Colonic mucosa (tissue), 4 donors: ENCODE data around the gene MCTP1. TPM values are rescaled to one million over a fixed set of nuclear protein-coding genes. Genes with fewer than 3 reads are reported as not detected.
"Not testable (repeated sequence)": the region's sequence is repeated elsewhere in the genome, so short reads cannot be mapped to it uniquely, and the experiment has no call there.

Source experiments
- DNase-seq: peaks from one replicate; pipeline ENCODE4 v3.0.0-alpha.2; 2020
- H3K27ac ChIP-seq: fragments of 200-600 bp; one replicate; pipeline ENCODE4 v1.8.0; 2021
- H3K27me3 ChIP-seq: fragments of 200-600 bp; one replicate; pipeline ENCODE4 v1.8.0; 2021
- H3K36me3 ChIP-seq: fragments of 200-600 bp; one replicate; pipeline ENCODE4 v1.8.0; 2021
- H3K4me1 ChIP-seq: fragments of 200-600 bp; one replicate; pipeline ENCODE4 v1.8.0; 2021; ENCODE audit warnings: mild to moderate bottlenecking
- H3K4me3 ChIP-seq: fragments of 200-600 bp; one replicate; pipeline ENCODE4 v1.8.0; 2021
- H3K9ac ChIP-seq, 2 donors: one replicate each; pipeline ENCODE4 v1.7.0; 2013; ENCODE audit warnings: control low read depth in 2 of 2, low read depth in 2 of 2, low read length in 2 of 2
- H3K9me3 ChIP-seq: fragments of 200-600 bp; one replicate; pipeline ENCODE4 v1.8.0; 2021
- intact Hi-C: fragments of 100-400 bp; cut with DNase I; formaldehyde crosslinking; loops from one replicate; pipeline ENCODE4 v1.14.1; 2022
- total RNA-seq, 2 donors: library from RNA; stranded (reverse); fragmentation: NEBNext Ultra II Directional in 1 of 2; extraction: Animal tissue kit (Norgen Biotek cat#: 25700) in 1 of 2; gene quantifications; one replicate each; pipeline ENCODE4 v1.2.1, GENCODE V29; 2021
- TF ChIP-seq, protein P1 (sequence below): fragments of 200-600 bp; IDR thresholded peaks from one replicate; pipeline ENCODE4 v1.8.0; 2022; ENCODE audit warnings: antibody characterized with exemption, mild to moderate bottlenecking
- donor health status: healthy.
- donor health status: DM: no; HTN: no; CAD: no.
- donor health status: DM: no; HTN: no; CAD: no.

Gene MCTP1
- total RNA-seq, 2 donors from 2014 or later = 2.8 to 10.3 TPM

DNA sequence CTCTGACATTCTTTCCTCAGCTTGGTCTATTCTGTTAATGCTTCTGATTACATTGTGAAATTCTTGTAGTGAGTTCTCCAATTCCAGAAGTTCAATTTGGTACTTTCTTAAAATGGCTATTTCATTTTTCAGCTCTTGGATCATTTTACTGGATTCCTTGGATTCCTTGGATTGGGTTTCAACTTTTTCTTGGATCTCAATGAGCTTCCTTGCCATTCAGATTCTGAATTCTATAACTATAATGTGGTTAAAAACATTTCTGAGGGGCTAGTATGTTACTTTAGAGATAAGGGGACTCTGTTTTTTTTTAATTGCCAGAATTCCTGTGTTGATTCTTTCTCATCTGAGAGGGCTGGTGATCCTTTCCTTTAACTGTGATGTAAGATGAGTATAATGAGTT is 136.4 kb downstream of the MCTP1 start:
- intact Hi-C loops = no loop called here
- Histone ChIP-seq H3K36me3 (no peaks in the 10 kb centered on the region), H3K9ac (no peak overlapping the region), H3K4me3 (no peak overlapping the region), H3K27ac (no peak overlapping the region), H3K27me3 (no peaks in the 10 kb centered on the region), H3K9me3 (no peaks in the 10 kb centered on the region), H3K4me1 (no peaks in the 10 kb centered on the region)
- TF ChIP-seq, protein P1, sequence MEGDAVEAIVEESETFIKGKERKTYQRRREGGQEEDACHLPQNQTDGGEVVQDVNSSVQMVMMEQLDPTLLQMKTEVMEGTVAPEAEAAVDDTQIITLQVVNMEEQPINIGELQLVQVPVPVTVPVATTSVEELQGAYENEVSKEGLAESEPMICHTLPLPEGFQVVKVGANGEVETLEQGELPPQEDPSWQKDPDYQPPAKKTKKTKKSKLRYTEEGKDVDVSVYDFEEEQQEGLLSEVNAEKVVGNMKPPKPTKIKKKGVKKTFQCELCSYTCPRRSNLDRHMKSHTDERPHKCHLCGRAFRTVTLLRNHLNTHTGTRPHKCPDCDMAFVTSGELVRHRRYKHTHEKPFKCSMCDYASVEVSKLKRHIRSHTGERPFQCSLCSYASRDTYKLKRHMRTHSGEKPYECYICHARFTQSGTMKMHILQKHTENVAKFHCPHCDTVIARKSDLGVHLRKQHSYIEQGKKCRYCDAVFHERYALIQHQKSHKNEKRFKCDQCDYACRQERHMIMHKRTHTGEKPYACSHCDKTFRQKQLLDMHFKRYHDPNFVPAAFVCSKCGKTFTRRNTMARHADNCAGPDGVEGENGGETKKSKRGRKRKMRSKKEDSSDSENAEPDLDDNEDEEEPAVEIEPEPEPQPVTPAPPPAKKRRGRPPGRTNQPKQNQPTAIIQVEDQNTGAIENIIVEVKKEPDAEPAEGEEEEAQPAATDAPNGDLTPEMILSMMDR = no peak
- DNase-seq = no peak

DNA sequence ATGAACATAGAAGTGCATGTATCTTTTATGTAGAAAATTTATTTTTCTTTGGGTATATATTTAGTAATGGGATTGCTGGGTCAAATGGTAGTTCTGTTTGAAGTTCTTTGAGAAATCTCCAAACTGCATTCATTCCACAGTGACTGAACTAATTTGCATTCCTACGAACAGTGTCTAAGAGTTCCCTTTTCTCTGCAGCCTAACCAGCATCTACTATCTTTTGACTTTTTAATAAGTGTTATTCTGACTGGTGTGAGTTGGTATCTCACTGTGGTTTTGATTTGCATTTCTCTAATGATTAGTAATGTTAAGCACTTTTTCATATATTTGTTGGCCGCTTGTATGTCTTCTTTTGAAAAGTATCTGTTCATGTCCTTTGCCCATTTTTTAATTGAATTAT is 141.0 kb downstream of the MCTP1 start:
- DNase-seq, H3K27me3 ChIP-seq, H3K4me1 ChIP-seq, intact Hi-C loops, H3K4me3 ChIP-seq, H3K9me3 ChIP-seq, H3K27ac ChIP-seq, H3K9ac ChIP-seq, H3K36me3 ChIP-seq: not testable (repeated sequence)

DNA sequence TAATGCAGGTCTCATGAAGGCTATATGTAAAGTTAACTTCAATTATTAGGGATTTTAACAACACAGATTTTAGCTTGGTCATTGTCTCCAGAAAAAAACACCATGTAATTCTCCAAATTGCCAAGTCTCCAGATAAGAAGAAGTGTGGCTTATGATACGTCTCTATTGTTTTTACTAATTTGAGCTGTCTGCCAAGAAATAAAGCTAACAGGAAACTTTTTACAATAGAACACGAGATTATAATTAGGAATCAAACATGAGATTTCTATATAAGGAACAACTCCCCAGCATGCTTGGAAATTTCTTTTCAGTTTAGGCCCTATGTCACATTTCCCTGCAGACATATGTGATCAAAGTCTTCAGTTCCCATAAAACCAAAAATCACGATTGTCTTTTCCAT is 142.7 kb downstream of the MCTP1 start:
- Histone ChIP-seq H3K27me3 (no peaks in the 10 kb centered on the region), H3K4me3 (no peak overlapping the region), H3K9ac (no peak overlapping the region), H3K36me3 (no peaks in the 10 kb centered on the region), H3K4me1 (no peaks in the 10 kb centered on the region), H3K9me3 (no peaks in the 10 kb centered on the region), H3K27ac (no peak overlapping the region)
- DNase-seq = no peak
- TF ChIP-seq, protein P1 = no peak
- intact Hi-C loops = no loop called here

DNA sequence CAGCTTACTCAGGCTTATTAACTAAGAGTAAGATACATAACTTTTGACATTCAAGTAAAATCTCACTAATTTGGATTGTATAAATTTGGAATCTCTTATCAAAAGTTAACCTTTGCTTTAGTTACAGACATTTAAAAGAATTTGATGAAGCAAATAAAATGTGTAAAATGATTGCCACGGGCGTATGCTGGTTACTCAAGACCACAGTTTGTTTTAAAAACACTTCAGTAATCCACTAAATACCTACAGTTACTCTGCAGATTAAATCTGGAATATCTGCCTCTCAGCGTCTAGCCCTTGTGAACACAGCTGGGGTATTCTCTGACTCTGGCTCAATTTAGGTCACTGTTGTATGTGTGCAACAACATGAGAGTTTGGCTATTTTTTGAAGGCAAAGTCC is 143.8 kb downstream of the MCTP1 start:
- no peak overlapping the region for H3K4me3 ChIP-seq
- H3K4me1 ChIP-seq = no peaks in the 10 kb centered on the region
- H3K36me3 ChIP-seq = no peaks in the 10 kb centered on the region
- H3K9ac ChIP-seq = no peak overlapping the region
- TF ChIP-seq, protein P1 = no peak
- H3K27ac ChIP-seq = no peak overlapping the region
- no peaks in the 10 kb centered on the region for H3K27me3 ChIP-seq
- no peaks in the 10 kb centered on the region for H3K9me3 ChIP-seq
- intact Hi-C loops = no loop called here
- no peak for DNase-seq

DNA sequence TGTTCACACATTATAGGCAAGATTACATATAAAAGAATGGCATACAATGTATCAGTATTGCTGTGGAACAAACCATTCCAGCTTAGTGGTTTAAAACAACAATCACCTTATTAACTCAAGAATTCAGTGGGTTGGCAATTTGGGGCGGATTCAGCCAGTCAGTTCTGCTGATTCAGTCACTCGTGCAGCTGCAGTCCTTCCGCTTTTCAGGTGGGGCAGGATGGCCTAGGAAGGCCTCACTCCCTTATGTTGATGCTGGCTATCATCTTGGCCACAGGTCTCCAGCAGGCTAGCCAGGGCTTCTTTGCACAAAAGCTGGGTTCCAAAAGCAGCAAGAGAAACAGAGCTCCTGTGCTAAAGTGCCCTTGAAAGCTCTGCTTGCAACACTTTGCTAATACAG is 150.6 kb downstream of the MCTP1 start:
- Histone ChIP-seq H3K4me3 (no peak overlapping the region), H3K27ac (no peak overlapping the region), H3K9me3 (no peaks in the 10 kb centered on the region), H3K27me3 (no peaks in the 10 kb centered on the region), H3K4me1 (no peaks in the 10 kb centered on the region), H3K36me3 (no peaks in the 10 kb centered on the region), H3K9ac (no peak overlapping the region)
- TF ChIP-seq, protein P1 = no peak
- intact Hi-C loops = no loop called here
- no peak for DNase-seq

DNA sequence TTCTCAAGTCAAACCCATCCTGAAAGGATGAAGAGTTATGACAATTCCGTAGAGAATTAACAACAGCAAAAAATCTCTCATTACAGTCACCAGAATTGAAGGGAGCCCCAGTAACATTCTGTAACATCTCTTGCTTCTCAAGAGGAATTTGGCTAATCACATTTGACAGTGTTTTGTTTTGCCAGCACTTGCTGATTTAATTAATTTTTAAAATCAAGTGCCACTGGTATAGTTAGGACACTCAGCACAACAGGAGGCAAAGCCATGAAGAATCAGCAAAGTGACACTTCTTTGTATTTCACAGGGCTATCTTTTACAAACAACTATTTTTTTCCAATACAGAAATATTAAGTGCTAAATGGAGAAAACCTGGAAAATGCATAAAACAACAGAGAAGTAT is 152.8 kb downstream of the MCTP1 start:
- H3K9ac ChIP-seq = no peak overlapping the region
- intact Hi-C loops = no loop called here
- H3K27ac ChIP-seq = no peak overlapping the region
- H3K27me3 ChIP-seq = no peaks in the 10 kb centered on the region
- no peak overlapping the region for H3K4me3 ChIP-seq
- TF ChIP-seq, protein P1 = no peak
- H3K4me1 ChIP-seq = no peaks in the 10 kb centered on the region
- no peaks in the 10 kb centered on the region for H3K36me3 ChIP-seq
- H3K9me3 ChIP-seq = no peaks in the 10 kb centered on the region
- no peak for DNase-seq
